Measurements from ENCODE around the gene KLHDC10.

The KLHDC10 gene, protein sequence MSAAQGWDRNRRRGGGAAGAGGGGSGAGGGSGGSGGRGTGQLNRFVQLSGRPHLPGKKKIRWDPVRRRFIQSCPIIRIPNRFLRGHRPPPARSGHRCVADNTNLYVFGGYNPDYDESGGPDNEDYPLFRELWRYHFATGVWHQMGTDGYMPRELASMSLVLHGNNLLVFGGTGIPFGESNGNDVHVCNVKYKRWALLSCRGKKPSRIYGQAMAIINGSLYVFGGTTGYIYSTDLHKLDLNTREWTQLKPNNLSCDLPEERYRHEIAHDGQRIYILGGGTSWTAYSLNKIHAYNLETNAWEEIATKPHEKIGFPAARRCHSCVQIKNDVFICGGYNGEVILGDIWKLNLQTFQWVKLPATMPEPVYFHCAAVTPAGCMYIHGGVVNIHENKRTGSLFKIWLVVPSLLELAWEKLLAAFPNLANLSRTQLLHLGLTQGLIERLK

GRCh38 chr7:130069978-130070860 is at the start of gene KLHDC10:
TSS of gene KLHDC10 (plus strand) at chr7:130070534. CDS start at chr7:130070644, 110 bp downstream.
- Histone ChIP-seq H3K4me3 (ENCODE audit: low read length in 2 of 2) (peak within 1 kb of the TSS; percentile 91 to 95), H3K9me3 (ENCODE audit: control insufficient read depth in 2 of 2, low read length in 2 of 2) (no peaks in the 10 kb centered on the region), H3K9ac (ENCODE audit: low read depth in 1 of 2, low read length in 2 of 2) (peak within 1 kb of the TSS; percentile 86 to 94), H3K27ac (ENCODE audit: low read depth in 2 of 2, low read length in 2 of 2) (peak within 1 kb of the TSS; percentile 86), H3K27me3 (ENCODE audit: control insufficient read depth in 2 of 2, insufficient read depth in 2 of 2, low read length in 2 of 2) (no peaks in the 10 kb centered on the region), H3K4me1 (ENCODE audit: control insufficient read depth in 2 of 2, insufficient read depth in 2 of 2, low read length in 2 of 2) (peaks cover 11 to 15% of the 10 kb centered on the region in 2 donors), H3K36me3 (ENCODE audit: control insufficient read depth in 2 of 2, insufficient read depth in 2 of 2, low read length in 2 of 2) (peaks cover 0 to 3% of the 10 kb centered on the region in 2 donors)

DNA sequence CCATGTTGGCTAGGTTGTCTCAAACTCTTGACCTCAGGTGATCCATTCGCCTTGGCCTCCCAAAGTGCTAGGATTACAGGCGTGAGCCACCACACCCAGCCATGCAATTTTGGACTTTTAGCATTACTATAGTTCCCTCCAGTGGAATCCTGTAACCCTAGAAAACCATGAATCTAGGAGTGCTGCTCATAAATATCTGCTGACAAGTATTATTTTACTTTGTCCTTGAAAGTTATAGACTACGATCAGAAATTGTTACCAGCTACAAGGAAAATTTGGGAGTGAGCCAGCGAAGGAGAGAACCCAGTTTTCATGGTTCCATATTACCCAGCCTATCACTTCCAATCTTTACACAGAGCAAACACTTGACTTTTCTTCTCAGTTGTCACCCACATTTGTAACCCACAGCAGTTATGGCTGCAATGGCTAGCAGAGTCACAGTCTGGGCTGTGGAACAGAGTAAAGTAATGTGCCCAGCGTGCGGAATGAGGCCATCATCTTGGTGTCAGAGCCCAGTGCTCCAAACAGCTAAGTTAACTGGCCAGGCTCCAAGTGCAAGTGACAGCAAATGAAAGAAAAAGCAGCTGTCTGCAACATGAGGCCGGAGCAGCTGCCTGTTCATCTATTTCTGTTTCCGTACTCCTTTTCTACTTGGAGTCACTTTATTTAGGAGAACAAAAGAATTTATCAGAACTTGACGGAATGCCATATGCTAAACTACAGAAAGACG is 49.1 kb upstream of the KLHDC10 start:
- no peaks in the 10 kb centered on the region for H3K9me3 ChIP-seq (ENCODE audit: control insufficient read depth in 2 of 2, low read length in 2 of 2)
- no peak overlapping the region for H3K4me3 ChIP-seq (ENCODE audit: low read length in 2 of 2)
- H3K27ac ChIP-seq (ENCODE audit: low read depth in 2 of 2, low read length in 2 of 2): no peak overlapping the region
- H3K4me1 ChIP-seq (ENCODE audit: control insufficient read depth in 2 of 2, insufficient read depth in 2 of 2, low read length in 2 of 2): no peaks in the 10 kb centered on the region
- no peaks in the 10 kb centered on the region for H3K27me3 ChIP-seq (ENCODE audit: control insufficient read depth in 2 of 2, insufficient read depth in 2 of 2, low read length in 2 of 2)
- no peak overlapping the region for H3K9ac ChIP-seq (ENCODE audit: low read depth in 1 of 2, low read length in 2 of 2)
- H3K36me3 ChIP-seq (ENCODE audit: control insufficient read depth in 2 of 2, insufficient read depth in 2 of 2, low read length in 2 of 2): peaks cover 42 to 58% of the 10 kb centered on the region in 2 donors

DNA sequence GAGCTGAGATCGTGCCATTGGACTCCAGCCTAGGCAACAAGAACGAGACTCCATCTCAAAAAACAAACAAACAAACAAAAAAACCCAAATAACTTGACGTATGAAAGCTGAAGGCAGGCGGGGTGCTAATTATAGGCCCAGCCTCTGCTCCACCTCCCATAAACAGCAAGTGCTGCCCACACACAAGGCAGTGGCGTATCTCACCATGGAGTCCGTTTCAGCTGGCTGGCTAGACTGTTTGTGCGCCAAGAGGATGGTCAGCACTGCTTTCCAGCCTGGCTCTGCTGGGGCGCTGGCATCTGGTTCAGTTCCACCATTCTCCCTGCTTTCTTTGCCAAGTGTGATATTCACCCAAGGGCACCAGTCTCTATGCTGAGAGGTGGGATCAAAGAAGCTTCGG is 48.2 kb upstream of the KLHDC10 start:
- Histone ChIP-seq H3K27me3 (ENCODE audit: control insufficient read depth in 2 of 2, insufficient read depth in 2 of 2, low read length in 2 of 2) (no peaks in the 10 kb centered on the region), H3K9me3 (ENCODE audit: control insufficient read depth in 2 of 2, low read length in 2 of 2) (no peaks in the 10 kb centered on the region), H3K9ac (ENCODE audit: low read depth in 1 of 2, low read length in 2 of 2) (no peak overlapping the region), H3K27ac (ENCODE audit: low read depth in 2 of 2, low read length in 2 of 2) (no peak overlapping the region), H3K4me1 (ENCODE audit: control insufficient read depth in 2 of 2, insufficient read depth in 2 of 2, low read length in 2 of 2) (no peaks in the 10 kb centered on the region), H3K36me3 (ENCODE audit: control insufficient read depth in 2 of 2, insufficient read depth in 2 of 2, low read length in 2 of 2) (peaks cover 44 to 62% of the 10 kb centered on the region in 2 donors), H3K4me3 (ENCODE audit: low read length in 2 of 2) (no peak overlapping the region)

DNA sequence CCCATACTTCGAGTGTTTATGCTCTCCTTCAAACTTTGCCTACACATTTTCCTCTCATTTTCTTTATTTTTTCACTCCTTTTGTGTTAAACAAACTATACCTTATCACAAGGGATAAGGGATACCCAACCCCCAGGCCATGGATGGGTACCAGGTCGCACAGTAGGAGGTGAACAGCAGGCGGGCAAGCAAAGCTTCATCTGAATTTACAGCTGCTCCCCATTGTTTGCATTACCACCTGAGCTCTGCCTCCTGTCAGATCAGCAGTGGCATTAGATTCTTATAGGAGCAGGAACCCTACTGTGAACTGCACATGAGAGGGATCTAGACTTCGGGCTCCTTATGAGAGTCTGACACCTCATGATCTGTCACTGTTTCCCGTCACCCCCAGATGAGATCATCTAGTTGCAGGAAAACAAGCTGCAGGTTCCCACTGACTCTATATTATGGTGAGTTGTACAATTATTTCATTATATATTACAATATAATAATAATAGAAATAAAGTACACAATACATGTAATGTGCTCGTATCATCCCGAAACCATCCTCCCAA is 47.6 kb upstream of the KLHDC10 start:
- Histone ChIP-seq H3K27ac (ENCODE audit: low read depth in 2 of 2, low read length in 2 of 2) (no peak overlapping the region), H3K36me3 (ENCODE audit: control insufficient read depth in 2 of 2, insufficient read depth in 2 of 2, low read length in 2 of 2) (peaks cover 47 to 65% of the 10 kb centered on the region in 2 donors), H3K4me1 (ENCODE audit: control insufficient read depth in 2 of 2, insufficient read depth in 2 of 2, low read length in 2 of 2) (no peaks in the 10 kb centered on the region), H3K27me3 (ENCODE audit: control insufficient read depth in 2 of 2, insufficient read depth in 2 of 2, low read length in 2 of 2) (no peaks in the 10 kb centered on the region), H3K9ac (ENCODE audit: low read depth in 1 of 2, low read length in 2 of 2) (no peak overlapping the region), H3K4me3 (ENCODE audit: low read length in 2 of 2) (no peak overlapping the region), H3K9me3 (ENCODE audit: control insufficient read depth in 2 of 2, low read length in 2 of 2) (no peaks in the 10 kb centered on the region)

DNA sequence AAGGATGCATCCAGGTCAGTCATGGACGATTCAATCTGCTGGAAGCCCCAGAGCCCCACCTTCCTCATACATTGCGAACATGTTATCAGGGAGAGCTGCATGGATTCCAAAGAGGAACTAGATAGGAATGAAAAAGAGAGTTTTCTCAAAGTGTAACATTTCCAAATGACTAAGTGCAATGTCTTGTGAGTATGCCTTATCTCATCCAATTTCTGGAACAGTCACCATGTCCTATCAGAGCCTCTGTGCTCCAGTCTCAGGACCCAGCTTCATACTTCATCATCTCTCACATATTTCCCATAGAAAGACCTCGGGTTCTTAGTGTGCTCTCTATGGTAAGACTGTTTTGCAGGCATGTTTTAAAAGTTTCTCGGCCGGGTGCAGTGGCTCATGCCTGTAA is 45.9 kb upstream of the KLHDC10 start:
- Histone ChIP-seq H3K27ac (ENCODE audit: low read depth in 2 of 2, low read length in 2 of 2) (no peak overlapping the region), H3K4me1 (ENCODE audit: control insufficient read depth in 2 of 2, insufficient read depth in 2 of 2, low read length in 2 of 2) (no peaks in the 10 kb centered on the region), H3K9ac (ENCODE audit: low read depth in 1 of 2, low read length in 2 of 2) (no peak overlapping the region), H3K27me3 (ENCODE audit: control insufficient read depth in 2 of 2, insufficient read depth in 2 of 2, low read length in 2 of 2) (no peaks in the 10 kb centered on the region), H3K36me3 (ENCODE audit: control insufficient read depth in 2 of 2, insufficient read depth in 2 of 2, low read length in 2 of 2) (peaks cover 42 to 61% of the 10 kb centered on the region in 2 donors), H3K9me3 (ENCODE audit: control insufficient read depth in 2 of 2, low read length in 2 of 2) (no peaks in the 10 kb centered on the region), H3K4me3 (ENCODE audit: low read length in 2 of 2) (no peak overlapping the region)

DNA sequence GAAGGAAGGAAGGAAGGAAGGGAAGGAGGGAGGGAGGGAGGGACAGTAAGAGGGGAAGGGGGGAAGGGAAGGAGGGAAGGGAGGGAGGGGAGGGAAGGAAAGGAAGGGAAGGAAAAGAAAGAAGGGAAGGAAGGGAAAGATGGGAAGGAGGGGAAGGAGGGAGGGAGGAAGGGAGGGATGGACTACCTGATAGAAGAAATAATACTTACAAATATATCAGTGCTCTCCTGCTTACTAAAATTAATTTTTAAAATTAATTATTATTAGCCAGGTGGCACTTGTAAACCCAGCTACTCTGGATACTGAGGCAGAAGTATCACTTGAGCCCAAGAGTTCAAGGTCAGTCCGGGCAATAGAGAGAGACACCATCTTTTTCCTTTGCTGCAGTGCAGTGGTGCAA is 37.6 kb upstream of the KLHDC10 start:
- no peak overlapping the region for H3K9ac ChIP-seq (ENCODE audit: low read depth in 1 of 2, low read length in 2 of 2)
- H3K36me3 ChIP-seq (ENCODE audit: control insufficient read depth in 2 of 2, insufficient read depth in 2 of 2, low read length in 2 of 2): peaks cover 19 to 28% of the 10 kb centered on the region in 2 donors
- H3K27ac ChIP-seq (ENCODE audit: low read depth in 2 of 2, low read length in 2 of 2): no peak overlapping the region
- no peaks in the 10 kb centered on the region for H3K9me3 ChIP-seq (ENCODE audit: control insufficient read depth in 2 of 2, low read length in 2 of 2)
- H3K4me3 ChIP-seq (ENCODE audit: low read length in 2 of 2): no peak overlapping the region
- no peaks in the 10 kb centered on the region for H3K4me1 ChIP-seq (ENCODE audit: control insufficient read depth in 2 of 2, insufficient read depth in 2 of 2, low read length in 2 of 2)
- no peaks in the 10 kb centered on the region for H3K27me3 ChIP-seq (ENCODE audit: control insufficient read depth in 2 of 2, insufficient read depth in 2 of 2, low read length in 2 of 2)

GRCh38 chr7:130037703-130038102 is 32.6 kb upstream of the KLHDC10 start:
- peaks cover 9 to 32% of the 10 kb centered on the region in 2 donors for H3K36me3 ChIP-seq (ENCODE audit: control insufficient read depth in 2 of 2, insufficient read depth in 2 of 2, low read length in 2 of 2)
- H3K4me3 ChIP-seq (ENCODE audit: low read length in 2 of 2): no peak overlapping the region
- no peak overlapping the region for H3K9ac ChIP-seq (ENCODE audit: low read depth in 1 of 2, low read length in 2 of 2)
- no peaks in the 10 kb centered on the region for H3K4me1 ChIP-seq (ENCODE audit: control insufficient read depth in 2 of 2, insufficient read depth in 2 of 2, low read length in 2 of 2)
- no peak overlapping the region for H3K27ac ChIP-seq (ENCODE audit: low read depth in 2 of 2, low read length in 2 of 2)
- no peaks in the 10 kb centered on the region for H3K9me3 ChIP-seq (ENCODE audit: control insufficient read depth in 2 of 2, low read length in 2 of 2)
- H3K27me3 ChIP-seq (ENCODE audit: control insufficient read depth in 2 of 2, insufficient read depth in 2 of 2, low read length in 2 of 2): no peaks in the 10 kb centered on the region

DNA sequence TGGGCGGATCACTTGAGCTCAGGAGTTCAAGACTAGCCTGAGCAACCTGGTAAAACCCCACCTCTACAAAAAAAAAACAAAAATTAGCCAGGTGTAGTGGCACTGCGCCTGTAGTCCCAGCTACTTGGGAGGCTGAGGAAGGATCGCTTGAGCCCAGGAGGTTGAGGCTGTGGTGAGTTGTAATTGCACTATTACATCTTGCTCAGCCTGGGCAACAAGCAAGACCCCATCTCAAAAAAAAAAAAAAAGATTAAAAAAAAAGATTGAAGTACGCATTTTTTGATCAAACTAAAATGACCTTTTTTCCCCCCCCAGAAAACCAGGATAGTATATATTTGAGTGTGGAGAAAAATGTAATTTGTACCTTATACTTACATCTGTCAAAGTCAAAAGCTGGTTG is 29.8 kb upstream of the KLHDC10 start:
- Histone ChIP-seq H3K4me1 (ENCODE audit: control insufficient read depth in 2 of 2, insufficient read depth in 2 of 2, low read length in 2 of 2) (no peaks in the 10 kb centered on the region), H3K9me3 (ENCODE audit: control insufficient read depth in 2 of 2, low read length in 2 of 2) (no peaks in the 10 kb centered on the region), H3K27me3 (ENCODE audit: control insufficient read depth in 2 of 2, insufficient read depth in 2 of 2, low read length in 2 of 2) (no peaks in the 10 kb centered on the region), H3K27ac (ENCODE audit: low read depth in 2 of 2, low read length in 2 of 2) (no peak overlapping the region), H3K36me3 (ENCODE audit: control insufficient read depth in 2 of 2, insufficient read depth in 2 of 2, low read length in 2 of 2) (peaks cover 7 to 36% of the 10 kb centered on the region in 2 donors), H3K4me3 (ENCODE audit: low read length in 2 of 2) (no peak overlapping the region), H3K9ac (ENCODE audit: low read depth in 1 of 2, low read length in 2 of 2) (no peak overlapping the region)

DNA sequence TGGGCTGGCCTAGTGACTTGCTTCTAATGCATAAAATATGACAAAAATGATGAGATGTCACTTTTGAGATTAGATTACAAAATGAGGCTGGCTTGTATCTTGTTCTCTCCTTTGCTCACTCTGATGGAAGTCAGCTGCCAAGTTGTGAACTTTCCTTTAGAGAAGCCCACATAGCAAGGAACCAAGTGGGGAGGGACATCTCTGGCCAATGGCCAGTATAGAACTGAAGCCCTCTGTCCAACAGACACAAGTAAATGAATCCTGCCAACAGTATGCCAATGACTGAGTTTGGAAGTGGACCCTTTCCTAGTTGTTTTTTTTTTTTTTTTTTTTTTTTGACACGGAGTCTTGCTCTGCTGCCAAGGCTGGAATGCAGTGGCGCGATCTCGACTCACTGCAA is 22.5 kb upstream of the KLHDC10 start:
- Histone ChIP-seq H3K9me3 (ENCODE audit: control insufficient read depth in 2 of 2, low read length in 2 of 2) (no peaks in the 10 kb centered on the region), H3K36me3 (ENCODE audit: control insufficient read depth in 2 of 2, insufficient read depth in 2 of 2, low read length in 2 of 2) (peaks cover 4 to 13% of the 10 kb centered on the region in 2 donors), H3K4me1 (ENCODE audit: control insufficient read depth in 2 of 2, insufficient read depth in 2 of 2, low read length in 2 of 2) (peaks cover 0 to 4% of the 10 kb centered on the region in 2 donors), H3K4me3 (ENCODE audit: low read length in 2 of 2) (no peak overlapping the region), H3K27me3 (ENCODE audit: control insufficient read depth in 2 of 2, insufficient read depth in 2 of 2, low read length in 2 of 2) (no peaks in the 10 kb centered on the region), H3K9ac (ENCODE audit: low read depth in 1 of 2, low read length in 2 of 2) (no peak overlapping the region), H3K27ac (ENCODE audit: low read depth in 2 of 2, low read length in 2 of 2) (no peak overlapping the region)

All from mucosa of rectum (tissue), 2 donors.